Stimulated activated CD8-positive, alpha-beta memory T cell treated with anti-CD3 and anti-CD28 coated beads, Interleukin-7, amount 100 ng/mL, for 48 hours (primary cell): Measurements from ENCODE around the gene ARNT2.

ENCODE experiments used
- DNase-seq, 2 donors: peaks; one replicate each; pipeline ENCODE4 v3.0.0-alpha.2; 2020; ENCODE audit warnings: low read depth in 1 of 2; ENCODE audit errors: extremely low read depth in 1 of 2

ARNT2 gene

DNA sequence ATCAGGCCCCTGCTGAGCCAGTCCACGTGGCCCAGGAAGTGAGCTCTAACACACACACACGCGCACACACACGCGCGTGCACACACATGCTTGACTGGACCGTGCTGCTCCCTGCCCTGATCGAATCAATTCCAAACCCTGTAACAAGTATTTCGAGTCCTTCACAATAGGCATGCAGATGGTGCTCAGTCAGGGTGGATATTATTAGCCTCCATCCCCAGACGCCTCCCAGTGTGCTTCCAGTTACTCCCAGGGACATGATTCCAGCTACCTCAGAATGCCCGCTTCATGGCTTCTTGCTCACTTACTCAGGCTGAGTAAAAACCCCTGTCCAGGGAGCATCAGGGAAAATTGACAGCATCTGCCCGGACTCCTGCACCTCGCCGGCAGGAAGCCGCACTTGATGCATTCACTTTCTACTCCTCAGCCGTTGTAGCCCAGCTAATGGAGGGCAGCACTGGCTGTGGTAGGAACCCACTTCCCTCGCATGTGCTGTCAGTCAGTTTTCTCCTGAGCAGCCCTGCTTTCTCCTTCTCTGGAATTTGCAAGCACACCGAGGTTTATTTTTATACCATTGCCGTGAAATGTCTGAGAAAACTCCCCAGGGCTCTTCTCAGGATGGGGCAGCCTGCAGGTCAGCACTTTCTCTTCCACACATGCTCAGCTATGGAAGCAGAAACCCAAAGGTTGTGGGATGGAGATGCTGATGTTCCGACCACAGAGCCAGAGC, 164.9 kb downstream of the ARNT2 start:
- DNase-seq, result no peak

DNA sequence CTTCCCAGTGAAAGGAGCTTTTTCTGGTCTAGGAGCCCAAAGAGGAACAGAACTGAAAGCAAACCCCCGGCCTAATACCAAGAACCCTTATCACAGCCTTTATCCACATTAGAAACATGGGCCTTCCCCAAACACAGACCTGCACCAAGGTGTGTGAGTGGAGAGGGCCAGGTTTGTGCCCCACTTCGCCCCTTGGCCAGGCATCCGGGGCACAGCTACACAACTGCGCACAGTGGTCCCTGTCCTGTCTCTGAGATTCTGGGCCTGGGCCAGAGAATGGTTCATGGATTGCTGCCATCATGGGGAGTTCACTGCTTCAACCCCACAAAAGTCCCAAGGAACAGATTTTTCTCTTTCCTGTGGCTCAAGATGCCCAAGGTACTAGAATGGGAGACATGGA, 165.5 kb downstream of the ARNT2 start:
- DNase-seq, result no peak

DNA sequence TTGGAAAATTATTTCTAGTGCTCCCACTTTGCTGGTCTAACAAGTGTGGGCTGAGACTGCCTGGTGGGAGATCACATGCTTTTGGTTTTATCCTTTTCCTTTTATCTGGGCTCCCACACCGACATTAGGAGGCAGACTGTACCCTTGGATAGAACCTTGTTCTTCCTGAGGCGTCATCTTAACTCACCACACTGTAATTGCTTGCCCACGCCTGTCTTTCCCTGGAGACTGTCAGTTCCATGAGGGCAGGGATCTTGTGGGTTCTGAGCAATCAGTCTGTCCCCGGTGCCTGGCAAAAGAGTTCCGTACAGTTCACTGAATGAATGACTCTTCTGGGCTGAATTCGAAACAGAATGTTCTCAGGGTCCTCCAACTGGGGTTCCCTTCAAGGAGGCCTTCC, 166.4 kb downstream of the ARNT2 start:
- DNase-seq, result no peak

DNA sequence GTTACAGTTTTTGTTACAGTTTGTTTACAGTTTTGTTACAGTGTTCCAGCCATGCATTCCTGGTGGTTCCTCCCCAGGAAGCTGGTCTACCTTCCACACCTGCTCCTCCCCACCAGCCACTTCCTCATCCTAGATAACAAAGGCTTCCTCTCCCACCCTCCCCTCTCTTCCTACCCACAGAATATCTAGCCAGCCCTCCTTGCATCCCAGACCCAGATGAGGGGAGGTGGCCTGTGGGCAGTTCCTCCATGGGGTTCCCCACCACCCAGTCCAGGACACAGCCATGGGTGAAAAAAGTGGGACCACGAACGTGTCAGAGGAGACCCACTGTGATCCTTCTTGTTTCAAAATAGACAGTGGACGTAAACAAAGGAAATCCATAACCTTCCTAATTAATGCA, 168.2 kb downstream of the ARNT2 start:
- DNase-seq, result no peak

DNA sequence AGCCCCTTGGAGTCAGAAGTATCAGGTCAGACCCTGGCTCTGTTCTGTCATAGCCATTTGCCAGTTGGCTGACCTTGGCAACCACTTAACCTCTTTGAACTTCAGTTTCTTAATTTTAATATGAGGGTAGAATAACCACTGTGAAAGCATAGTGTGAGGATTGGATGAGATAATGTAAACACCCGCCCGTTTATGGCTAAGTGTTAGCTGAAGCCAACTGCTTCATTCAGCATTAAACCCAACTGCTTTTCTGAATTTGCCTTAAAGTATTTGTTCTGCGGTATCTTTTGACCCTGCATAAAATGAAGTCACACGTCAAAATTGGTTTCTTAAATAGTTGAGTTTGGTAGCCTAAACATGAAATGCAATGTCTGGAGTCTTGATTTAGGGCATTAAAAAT, 169.4 kb downstream of the ARNT2 start:
- DNase-seq, result no peak

DNA sequence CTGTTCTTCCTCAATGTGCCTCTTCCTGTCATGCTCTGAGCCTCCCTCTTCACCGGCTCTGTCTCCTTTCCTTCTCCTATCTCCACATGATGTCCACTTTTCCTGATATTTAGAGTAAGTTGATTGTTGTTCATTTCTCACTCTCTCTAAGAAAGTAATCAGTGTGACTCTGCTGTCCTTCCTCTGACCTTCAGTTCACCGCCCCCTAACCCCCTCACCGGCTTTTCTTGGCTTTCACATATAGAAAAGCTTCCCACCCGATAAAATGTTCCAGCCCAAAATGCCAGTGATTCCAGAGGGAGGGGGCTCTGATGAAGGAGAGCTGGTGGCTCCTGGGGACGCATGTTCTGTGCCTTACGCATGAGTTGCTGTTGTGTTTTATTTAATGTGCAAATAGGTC, 170.4 kb downstream of the ARNT2 start:
- no peak for DNase-seq

DNA sequence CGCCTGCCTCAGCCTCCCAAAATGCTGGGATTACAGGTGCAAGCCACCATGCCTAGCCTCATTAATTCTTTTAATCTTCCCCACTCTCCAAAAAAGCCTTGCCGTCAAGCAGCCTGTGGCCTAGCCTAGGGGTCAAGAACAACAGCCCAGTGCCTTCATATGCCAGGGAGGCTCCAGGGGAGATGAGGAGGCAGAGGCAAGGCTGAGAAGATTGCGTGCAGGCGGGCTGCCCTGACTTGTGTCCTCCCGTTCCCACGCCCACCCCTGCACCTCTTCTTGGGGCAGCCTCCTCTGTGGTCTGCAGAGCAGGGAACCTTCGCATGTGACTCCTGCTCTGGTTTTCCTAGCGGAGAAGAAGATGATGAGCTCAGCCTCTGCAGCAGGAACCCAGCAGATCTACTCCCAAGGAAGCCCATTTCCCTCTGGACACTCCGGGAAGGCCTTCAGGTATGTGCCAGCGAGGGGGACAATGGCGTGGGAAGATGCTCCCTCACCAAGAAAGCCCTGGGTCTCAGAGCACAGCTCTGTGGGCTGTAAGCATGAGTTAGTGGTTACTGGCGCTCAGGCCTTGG, 172.4 kb downstream of the ARNT2 start:
- DNase-seq, result no peak

DNA sequence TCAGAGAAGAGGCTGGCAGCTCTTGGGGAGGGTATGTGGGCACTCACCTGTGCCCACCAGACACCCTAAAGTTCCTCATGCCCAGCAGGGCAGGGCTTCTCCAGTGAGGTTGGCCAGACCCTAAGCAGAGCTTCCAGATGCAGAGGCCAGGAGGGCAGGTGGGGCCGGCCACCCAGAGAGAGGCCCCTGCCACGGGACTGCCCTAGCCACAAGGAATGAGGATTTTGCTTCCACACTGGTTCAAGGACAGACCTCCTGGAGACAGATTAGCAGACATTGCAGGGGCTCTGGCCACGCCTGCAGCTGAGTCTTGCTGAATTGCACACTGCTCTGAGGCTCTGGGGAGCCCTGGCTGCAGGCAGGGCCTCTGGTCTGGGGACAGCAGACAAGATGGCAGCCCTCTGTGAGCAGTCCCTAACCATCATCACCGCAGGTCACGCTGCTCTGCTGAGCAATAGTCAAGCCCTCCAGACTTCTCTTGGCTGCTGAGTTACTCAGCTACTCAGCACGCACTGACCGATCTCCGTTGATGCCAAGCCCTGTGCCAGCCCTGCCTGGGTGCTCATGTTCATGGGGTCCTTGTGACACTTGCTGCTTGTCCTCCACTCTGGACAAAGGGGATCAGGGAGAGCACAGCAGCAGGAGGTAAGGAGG, 173.5 kb downstream of the ARNT2 start:
- no peak for DNase-seq

DNA sequence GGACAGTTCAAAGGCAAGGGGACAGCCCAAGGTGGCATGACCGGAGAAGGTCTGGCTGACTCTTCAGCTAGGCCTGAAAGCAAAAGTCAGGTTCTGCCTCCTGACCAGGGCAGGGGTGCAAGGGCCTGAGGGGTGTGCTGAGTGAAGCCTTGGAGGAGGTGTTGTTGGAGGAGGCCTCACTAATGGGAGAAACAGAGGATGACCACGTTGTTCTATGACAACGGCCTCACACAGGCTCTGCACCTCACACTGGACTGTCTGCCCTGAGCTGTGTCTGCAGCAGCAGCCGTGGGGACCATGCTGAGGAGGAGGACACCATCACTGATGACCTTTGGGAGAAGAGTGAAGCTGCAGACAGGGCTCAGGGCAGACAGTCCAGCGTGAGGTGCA, 174.0 kb downstream of the ARNT2 start:
- no peak for DNase-seq

DNA sequence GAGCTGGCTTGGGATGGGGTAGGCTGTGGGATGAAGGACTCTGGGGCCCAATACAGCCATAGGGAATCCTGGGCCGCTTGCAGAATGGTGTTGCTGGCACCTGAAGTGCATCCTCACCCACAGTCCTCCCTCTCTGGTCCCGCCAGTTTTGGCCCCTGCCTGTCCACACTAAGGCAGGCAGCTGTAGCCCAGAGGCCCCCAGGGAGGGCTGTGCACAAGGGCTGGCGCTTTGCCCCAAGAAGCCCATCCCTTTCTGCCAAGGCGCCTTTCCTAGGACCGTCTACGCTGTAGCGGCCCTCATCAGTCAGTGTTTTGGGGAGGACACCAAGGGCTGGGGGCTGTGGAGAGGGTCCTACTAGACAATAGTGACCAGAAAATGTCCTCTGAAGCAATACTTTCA, 174.7 kb downstream of the ARNT2 start:
- DNase-seq, result no peak

DNA sequence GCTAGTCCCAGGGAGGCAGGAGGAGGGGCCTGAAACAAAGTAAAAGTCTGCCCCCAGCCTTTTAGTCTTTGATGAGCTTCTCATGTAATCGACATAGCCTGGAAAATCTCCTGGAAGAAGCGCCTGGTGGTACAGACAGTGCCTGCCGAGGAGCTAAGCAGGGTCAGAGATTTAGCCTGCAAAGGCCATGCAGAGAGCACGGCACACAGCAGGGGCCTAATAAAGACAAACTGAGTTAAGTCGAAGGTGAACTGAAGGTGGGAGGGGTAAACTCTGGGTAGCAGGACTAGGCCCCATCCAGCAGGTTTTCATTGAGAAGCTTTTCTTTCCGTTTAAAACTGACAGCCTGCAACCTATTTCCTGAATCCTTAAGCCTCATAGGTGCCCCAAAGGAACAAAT, 175.4 kb downstream of the ARNT2 start:
- no peak for DNase-seq

DNA sequence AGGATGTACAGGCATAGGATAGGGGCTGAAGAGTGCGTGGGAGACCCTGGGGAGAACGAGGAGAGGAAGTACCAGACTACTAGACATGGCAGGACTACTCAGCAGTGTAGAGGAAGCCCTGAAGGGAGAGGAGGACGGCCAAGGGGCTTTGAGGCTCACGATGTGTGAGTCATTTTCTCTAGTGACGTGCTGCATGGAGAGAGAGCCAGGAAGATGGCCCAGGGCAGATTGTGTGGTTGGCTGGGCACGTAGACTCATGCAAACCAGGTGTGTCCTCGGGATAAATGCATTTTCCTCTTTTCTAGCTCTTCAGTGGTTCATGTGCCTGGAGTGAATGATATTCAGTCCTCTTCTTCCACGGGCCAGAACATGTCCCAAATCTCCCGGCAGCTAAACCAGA, 175.9 kb downstream of the ARNT2 start:
- DNase-seq, result no peak

DNA sequence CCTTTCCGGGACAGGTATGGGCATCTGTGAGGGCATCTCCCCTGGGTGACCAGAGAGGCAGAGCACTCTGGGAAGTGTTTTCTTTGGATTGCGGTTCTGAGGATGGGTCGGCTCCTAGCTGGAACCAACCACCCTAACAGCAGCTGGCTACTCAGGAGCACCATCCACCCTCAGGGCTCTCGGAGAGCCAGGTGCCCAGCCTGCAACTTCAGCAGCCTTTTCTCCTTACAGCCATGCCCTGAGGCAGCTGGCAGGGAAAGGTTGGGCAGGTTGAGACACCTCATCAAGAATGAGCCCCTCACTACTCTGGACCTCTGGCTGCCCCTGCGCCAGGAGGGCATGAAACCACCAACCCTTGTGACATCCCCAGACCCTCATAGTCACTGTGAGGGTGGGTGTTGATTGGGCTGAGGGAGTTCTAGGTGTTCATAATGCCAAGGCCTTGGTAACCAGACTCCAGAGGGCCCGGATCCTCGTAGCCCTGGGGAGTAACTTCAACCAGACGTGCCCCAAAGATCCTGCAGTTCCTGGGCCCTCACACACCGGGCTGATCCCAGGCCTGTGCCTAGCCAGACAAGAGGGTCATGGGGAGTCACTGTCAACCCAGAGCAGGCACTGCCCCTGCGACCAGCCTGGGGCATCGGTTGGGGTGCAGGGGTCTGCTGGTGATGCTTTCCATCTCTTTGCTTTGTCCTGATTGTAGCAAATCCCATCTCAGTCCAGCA, 176.5 kb downstream of the ARNT2 start:
- no peak for DNase-seq

DNA sequence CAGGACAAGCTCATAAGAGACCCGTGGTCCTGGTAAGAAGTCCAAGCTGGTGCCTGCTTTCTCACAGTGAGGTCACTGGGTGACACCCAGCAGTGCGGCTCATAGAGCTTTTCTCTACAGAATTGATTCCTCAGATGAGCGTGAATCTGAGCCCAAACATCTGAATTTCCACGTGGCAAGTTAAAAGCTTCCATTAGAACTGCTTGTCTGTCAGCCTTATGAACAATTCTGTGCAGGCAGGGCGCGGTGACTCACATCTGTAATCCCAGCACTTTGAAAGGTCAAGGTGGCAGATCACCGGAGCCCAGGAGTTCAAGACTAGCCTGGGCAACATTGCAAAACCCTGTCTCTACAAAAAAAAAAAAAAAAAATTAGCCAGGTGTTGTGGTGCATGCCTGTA, 177.8 kb downstream of the ARNT2 start:
- DNase-seq, result no peak

DNA sequence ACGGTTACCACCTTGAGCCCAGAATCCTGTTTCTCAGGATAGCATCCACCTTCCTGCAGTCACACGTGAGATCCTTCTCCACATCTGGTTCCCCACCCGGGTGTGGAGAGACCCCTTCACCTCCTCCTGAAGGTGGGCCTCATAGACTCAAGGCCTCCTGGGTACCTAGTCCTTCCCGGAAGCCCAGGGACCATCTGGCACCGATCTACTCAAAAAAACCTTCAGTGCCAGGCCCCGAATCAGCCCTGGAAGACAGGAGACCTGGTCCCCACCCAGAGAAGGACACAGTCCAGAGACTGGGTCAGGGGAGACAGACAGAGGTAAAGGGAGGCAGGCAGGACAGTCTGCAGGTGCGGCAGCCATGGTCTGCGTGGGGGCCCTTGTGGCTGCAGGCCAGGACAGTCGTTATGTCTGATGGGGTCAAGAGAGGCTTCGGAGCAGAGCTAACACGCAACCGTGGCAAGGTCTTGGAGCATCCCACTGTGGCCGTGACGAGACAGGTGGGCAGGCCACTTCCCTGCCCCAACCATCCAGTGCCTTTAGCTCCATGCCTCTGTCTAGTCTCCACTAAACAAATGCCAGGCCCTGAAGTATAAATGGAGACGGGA, 178.7 kb downstream of the ARNT2 start:
- DNase-seq, result no peak

DNA sequence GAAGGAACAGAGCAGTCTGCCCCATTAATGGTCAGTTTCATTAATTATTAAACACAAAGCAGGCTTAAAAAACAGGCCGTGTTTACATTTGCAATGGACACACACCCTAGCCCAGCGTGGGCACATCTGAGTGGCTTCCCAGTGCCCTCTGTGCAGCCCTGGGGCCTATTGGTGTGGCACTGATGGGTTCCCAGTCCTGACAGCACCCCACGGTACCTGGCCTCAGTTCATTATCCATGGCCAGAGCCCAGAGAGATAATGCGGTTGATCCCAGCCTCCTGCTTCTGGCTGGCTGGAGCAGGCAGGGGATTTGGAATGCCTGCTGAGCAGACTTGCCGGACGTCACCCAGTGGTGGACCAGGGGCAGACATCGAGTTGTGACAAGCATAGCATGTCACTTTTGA, 180.4 kb downstream of the ARNT2 start:
- DNase-seq, result no peak

DNA sequence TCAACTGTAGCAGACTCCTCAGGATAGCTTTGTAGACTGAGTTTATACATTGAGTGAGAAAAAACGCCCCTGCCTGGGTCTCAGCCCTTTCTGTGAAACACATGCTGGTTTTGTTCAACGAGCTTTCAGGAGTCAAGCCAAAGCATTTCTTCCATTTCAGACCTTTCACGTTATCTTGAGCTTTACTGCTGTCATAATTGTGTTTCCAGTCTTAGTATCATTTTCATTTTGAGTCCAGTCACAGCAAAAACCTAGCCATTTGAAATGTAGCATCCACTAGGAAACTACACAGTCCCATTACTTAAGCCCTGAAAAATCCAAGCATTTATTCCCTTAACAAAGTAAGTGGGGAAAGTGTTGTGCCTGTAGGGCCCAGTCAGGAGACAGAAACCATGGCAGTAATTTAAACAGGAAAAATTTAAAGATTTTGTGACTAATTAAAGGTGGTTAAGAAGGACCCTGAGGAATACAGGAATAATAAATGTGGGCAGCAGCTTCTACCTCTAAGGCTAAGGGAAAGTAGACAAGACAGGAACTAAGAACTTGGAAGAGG, 180.9 kb downstream of the ARNT2 start:
- DNase-seq, result no peak

DNA sequence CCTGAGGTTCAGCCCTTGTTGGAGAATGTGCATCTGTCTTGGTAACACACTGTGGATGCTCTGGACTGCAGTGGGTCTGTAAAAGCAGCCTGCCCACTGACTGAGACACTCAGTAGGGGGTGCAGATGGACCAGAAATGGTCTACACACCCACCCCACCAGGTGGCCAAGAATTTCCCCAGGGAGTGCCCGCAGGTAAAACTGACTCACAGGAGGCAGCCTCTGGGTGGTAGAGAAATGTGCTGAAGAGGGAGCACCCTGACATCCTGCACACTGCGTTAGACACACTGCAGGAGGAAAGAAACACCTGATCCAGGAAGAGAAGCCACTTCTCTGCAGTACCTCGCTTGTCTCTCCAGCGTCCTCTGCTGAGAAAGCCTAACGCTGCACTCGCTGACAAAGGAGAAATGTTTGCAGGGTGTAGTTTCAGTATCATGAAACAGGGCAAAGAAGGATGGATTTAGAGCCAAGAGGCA, 181.4 kb downstream of the ARNT2 start:
- no peak for DNase-seq

DNA sequence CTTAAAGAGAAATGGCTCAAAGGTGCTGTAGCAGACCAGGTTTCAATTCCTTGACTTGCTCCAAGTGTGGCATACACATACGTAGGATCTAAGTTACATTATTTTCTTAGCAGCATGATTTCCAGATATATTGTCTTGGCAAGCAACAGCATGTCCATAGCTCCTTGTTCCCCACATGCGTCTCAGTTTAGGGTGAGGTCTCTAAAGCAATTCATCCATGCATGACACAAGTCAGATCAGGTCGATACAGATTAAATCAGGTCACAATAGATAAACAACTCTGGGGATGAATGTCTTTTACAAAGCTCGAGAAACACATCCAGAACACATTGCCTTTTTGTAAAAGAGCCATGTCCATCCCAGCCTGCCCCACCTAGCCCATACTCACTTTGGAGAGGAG, 182.0 kb downstream of the ARNT2 start:
- DNase-seq, result no peak

DNA sequence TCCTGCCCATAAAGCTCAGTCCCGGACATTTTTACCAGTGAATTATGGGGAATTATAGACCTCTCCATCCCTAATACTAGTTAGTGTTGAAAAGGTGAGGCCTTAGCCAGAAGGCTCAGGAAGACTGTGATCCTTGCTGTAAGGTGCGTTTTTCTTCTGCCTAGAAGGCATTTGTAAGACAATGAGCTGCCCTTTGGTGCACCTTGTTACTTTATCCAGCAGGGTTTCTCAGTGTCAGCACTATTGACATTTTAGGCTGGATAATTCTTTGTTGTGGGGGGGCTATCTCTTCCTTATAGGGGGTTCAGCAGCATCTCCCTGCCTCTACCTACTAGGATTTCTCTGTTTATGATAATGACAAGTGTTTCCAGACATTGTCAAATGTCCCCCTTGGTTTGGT, 182.8 kb downstream of the ARNT2 start:
- no peak for DNase-seq

DNA sequence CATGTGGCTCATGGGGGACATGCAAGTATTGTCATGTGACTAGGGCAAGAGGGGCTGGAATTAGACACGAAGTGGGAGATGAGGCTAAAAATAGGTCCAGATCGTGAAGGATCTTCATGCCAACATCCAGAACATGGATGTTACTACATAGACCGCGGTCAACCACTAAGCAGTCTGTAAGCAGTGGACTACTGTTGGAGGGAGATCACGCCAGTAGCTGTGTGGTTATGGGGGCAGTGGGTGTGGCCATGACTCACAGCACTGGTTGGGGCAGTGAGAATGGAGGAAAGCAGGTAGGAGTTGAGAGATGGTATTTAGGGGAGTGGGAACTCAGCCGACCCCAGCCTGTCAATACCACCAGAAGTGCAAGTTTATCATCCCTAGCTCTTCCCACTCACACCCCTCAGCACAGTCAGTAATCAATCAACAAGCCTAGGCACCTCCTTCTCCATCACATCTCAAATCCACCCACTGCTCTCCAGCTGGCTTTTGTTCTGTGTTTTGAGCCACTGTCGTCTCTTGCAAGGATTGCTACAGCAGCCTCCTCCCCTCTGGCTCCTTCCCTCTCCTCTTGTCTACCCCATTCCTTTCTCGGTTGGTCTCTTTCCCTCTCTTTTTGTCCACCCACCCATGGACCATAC, 183.8 kb downstream of the ARNT2 start:
- no peak for DNase-seq
